ENCODE measurements around the gene SIK2. TPM values are rescaled to one million over a fixed set of nuclear protein-coding genes. Genes with fewer than 3 reads are reported as not detected.

SIK2 gene
- polyA plus RNA-seq, 1 donor from 2014 or later, result 9.0 TPM

DNA sequence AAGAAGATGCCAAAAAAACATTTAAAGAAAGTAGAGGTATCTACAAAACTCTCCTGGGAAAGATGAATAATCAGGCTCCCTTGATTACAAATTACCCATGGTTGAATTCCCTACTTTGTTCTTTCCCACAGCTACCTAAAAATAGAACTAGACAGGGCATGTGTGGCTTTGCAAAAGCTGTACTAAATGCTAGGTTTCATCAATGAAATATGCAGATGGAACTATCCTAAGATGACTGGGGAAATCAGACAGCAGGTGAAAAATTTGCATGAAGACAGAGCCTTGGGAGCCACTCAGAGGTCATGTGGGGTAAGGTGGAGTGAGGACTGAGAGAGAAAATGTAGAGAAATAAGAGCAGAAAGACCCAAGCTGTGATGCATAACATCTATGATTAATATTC is 47.0 kb upstream of the SIK2 start:
- Histone ChIP-seq H3K9ac (ENCODE audit: low read length) (no peak overlapping the region), H3K4me2 (ENCODE audit: low read length) (no peak overlapping the region)

DNA sequence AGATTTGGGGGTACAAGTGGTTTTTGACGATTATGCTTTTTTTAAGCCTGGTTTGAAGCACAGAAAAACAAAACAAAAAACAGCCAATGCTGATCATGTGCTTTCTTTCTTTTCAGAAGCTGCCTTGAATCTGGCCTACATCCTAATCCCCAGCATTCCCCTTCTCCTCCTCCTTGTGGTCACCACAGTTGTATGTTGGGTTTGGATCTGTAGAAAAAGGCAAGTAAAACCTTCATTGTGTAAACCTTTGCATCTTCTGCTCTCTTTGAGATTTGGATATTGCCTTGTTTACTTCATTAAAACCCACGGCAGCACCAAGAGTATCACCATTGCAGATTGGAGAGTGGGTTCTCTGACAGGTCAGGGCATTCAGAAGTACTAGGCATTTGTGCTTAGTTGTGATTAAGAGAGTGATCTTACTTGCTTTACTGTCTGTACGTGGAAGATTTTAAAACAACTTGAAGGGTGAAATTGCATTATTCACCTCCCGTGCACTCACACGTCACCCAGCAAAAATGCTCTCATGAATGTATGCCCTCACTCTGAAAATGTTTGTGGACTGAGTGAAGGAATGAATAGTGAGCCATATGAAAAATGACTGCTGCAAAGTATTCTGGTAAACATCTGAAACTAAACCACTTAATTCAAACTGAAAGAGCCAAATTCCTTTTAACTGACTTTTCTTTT is 44.7 kb upstream of the SIK2 start:
- no peaks in the 10 kb centered on the region for H3F3A ChIP-seq (ENCODE audit: insufficient read depth, low read length, poor library complexity, severe bottlenecking)
- no peaks in the 10 kb centered on the region for H3K9me3 ChIP-seq (ENCODE audit: low read length)
- H3K9ac ChIP-seq (ENCODE audit: low read length), result no peak overlapping the region
- no peaks in the 10 kb centered on the region for H3K79me2 ChIP-seq (replicated peaks; ENCODE audit: insufficient read depth, low read length)
- no peaks in the 10 kb centered on the region for H3K9me2 ChIP-seq (ENCODE audit: insufficient read depth, low read length)
- no peaks in the 10 kb centered on the region for H3K36me3 ChIP-seq (ENCODE audit: insufficient read depth, low read length)
- no peak overlapping the region for H3K4me2 ChIP-seq (ENCODE audit: low read length)
- no peak for TF ChIP-seq TAF1 (IDR thresholded peaks at IDR 0.05; ENCODE audit: low read depth)
- TF ChIP-seq, protein P1, sequence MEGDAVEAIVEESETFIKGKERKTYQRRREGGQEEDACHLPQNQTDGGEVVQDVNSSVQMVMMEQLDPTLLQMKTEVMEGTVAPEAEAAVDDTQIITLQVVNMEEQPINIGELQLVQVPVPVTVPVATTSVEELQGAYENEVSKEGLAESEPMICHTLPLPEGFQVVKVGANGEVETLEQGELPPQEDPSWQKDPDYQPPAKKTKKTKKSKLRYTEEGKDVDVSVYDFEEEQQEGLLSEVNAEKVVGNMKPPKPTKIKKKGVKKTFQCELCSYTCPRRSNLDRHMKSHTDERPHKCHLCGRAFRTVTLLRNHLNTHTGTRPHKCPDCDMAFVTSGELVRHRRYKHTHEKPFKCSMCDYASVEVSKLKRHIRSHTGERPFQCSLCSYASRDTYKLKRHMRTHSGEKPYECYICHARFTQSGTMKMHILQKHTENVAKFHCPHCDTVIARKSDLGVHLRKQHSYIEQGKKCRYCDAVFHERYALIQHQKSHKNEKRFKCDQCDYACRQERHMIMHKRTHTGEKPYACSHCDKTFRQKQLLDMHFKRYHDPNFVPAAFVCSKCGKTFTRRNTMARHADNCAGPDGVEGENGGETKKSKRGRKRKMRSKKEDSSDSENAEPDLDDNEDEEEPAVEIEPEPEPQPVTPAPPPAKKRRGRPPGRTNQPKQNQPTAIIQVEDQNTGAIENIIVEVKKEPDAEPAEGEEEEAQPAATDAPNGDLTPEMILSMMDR (IDR thresholded peaks at IDR 0.05; ENCODE audit: poor library complexity, severe bottlenecking), result no peak
- TF ChIP-seq EZH2 (IDR thresholded peaks at IDR 0.05; ENCODE audit: borderline replicate concordance, insufficient read depth, low read length, poor library complexity, severe bottlenecking), result no peak
- no peak for TF ChIP-seq MXI1 (conservative IDR thresholded peaks at IDR 0.05; ENCODE audit: poor library complexity, severe bottlenecking)
- TF ChIP-seq EP300 (conservative IDR thresholded peaks at IDR 0.05; ENCODE audit: poor library complexity, severe bottlenecking), result no peak
- no peaks in the 10 kb centered on the region for H4K20me1 ChIP-seq (ENCODE audit: insufficient read depth)
- no peaks in the 10 kb centered on the region for H3K27me3 ChIP-seq (ENCODE audit: insufficient read depth, low read depth, low read length)
- no peak overlapping the region for H2AFZ ChIP-seq (ENCODE audit: low read depth, low read length)
- H3K4me3 ChIP-seq (ENCODE audit: low read length), result no peak overlapping the region
- no peak overlapping the region for H3K27ac ChIP-seq (ENCODE audit: low read length)

More for the DNA sequence above, 47.0 kb upstream of the SIK2 start:
- no peaks in the 10 kb centered on the region for H3K36me3 ChIP-seq (ENCODE audit: insufficient read depth, low read length)
- no peaks in the 10 kb centered on the region for H3K9me3 ChIP-seq (ENCODE audit: low read length)
- TF ChIP-seq, protein P1 (IDR thresholded peaks at IDR 0.05; ENCODE audit: poor library complexity, severe bottlenecking), result no peak
- TF ChIP-seq, protein P2, sequence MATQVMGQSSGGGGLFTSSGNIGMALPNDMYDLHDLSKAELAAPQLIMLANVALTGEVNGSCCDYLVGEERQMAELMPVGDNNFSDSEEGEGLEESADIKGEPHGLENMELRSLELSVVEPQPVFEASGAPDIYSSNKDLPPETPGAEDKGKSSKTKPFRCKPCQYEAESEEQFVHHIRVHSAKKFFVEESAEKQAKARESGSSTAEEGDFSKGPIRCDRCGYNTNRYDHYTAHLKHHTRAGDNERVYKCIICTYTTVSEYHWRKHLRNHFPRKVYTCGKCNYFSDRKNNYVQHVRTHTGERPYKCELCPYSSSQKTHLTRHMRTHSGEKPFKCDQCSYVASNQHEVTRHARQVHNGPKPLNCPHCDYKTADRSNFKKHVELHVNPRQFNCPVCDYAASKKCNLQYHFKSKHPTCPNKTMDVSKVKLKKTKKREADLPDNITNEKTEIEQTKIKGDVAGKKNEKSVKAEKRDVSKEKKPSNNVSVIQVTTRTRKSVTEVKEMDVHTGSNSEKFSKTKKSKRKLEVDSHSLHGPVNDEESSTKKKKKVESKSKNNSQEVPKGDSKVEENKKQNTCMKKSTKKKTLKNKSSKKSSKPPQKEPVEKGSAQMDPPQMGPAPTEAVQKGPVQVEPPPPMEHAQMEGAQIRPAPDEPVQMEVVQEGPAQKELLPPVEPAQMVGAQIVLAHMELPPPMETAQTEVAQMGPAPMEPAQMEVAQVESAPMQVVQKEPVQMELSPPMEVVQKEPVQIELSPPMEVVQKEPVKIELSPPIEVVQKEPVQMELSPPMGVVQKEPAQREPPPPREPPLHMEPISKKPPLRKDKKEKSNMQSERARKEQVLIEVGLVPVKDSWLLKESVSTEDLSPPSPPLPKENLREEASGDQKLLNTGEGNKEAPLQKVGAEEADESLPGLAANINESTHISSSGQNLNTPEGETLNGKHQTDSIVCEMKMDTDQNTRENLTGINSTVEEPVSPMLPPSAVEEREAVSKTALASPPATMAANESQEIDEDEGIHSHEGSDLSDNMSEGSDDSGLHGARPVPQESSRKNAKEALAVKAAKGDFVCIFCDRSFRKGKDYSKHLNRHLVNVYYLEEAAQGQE (IDR thresholded peaks at IDR 0.05; ENCODE audit: borderline replicate concordance), result no peak
- no peak for TF ChIP-seq MXI1 (conservative IDR thresholded peaks at IDR 0.05; ENCODE audit: poor library complexity, severe bottlenecking)
- TF ChIP-seq EP300 (conservative IDR thresholded peaks at IDR 0.05; ENCODE audit: poor library complexity, severe bottlenecking), result no peak
- no peak for TF ChIP-seq RAD21 (conservative IDR thresholded peaks at IDR 0.05)
- TF ChIP-seq SMC3 (conservative IDR thresholded peaks at IDR 0.05; ENCODE audit: poor library complexity), result no peak
- no peak for TF ChIP-seq TAF1 (IDR thresholded peaks at IDR 0.05; ENCODE audit: low read depth)
- no peak for TF ChIP-seq EZH2 (IDR thresholded peaks at IDR 0.05; ENCODE audit: borderline replicate concordance, insufficient read depth, low read length, poor library complexity, severe bottlenecking)
- no peak for TF ChIP-seq POLR2AphosphoS5 (IDR thresholded peaks at IDR 0.05)
- H3K27ac ChIP-seq (ENCODE audit: low read length), result no peak overlapping the region
- no peaks in the 10 kb centered on the region for H3K79me2 ChIP-seq (replicated peaks; ENCODE audit: insufficient read depth, low read length)
- H2AFZ ChIP-seq (ENCODE audit: low read depth, low read length), result no peak overlapping the region
- no peaks in the 10 kb centered on the region for H3K27me3 ChIP-seq (ENCODE audit: insufficient read depth, low read depth, low read length)
- no peaks in the 10 kb centered on the region for H3K9me2 ChIP-seq (ENCODE audit: insufficient read depth, low read length)
- no peaks in the 10 kb centered on the region for H3F3A ChIP-seq (ENCODE audit: insufficient read depth, low read length, poor library complexity, severe bottlenecking)
- no peaks in the 10 kb centered on the region for H4K20me1 ChIP-seq (ENCODE audit: insufficient read depth)
- H3K4me3 ChIP-seq (ENCODE audit: low read length), result no peak overlapping the region

Data from neural cell (in vitro differentiated cells).